CD8-positive, alpha-beta memory T cell (primary cell): ENCODE measurements around the gene COX10. TPM values are rescaled to one million over a fixed set of nuclear protein-coding genes. Genes with fewer than 3 reads are reported as not detected.

Experiments used
- CTCF ChIA-PET: fragments of 350-600 bp; sonication (Branson Sonifier 250); formaldehyde crosslinking; loops from one replicate; lab custom pipeline; 2021; ENCODE audit warnings: antibody characterized with exemption; lab: Charles Lee
- POLR2A ChIA-PET: fragments of 350-600 bp; sonication (Branson Sonifier 250); formaldehyde crosslinking; loops from one replicate; lab custom pipeline; 2021; ENCODE audit warnings: antibody characterized with exemption; lab: Charles Lee
- DNase-seq, 5 donors: peaks; one replicate each; pipeline versions ENCODE4 v3.0.0 to v3.0.0-alpha.2; 2020 to 2022; ENCODE audit warnings: mixed read lengths in 1 of 5
- H3K27ac ChIP-seq: one replicate; pipeline ENCODE4 v1.7.0; 2013; ENCODE audit warnings: low read depth, mild to moderate bottlenecking, low read length, moderate library complexity
- H3K27me3 ChIP-seq: 2 replicates; pipeline ENCODE4 v1.7.0; 2013; ENCODE audit warnings: low read length, mild to moderate bottlenecking; ENCODE audit not compliant: insufficient read depth, poor library complexity, severe bottlenecking
- H3K36me3 ChIP-seq: 2 replicates; pipeline ENCODE4 v1.7.0; 2013; ENCODE audit warnings: mild to moderate bottlenecking, low read length, moderate library complexity; ENCODE audit not compliant: insufficient read depth
- H3K4me1 ChIP-seq: 2 replicates; pipeline ENCODE4 v1.7.0; 2013; ENCODE audit warnings: mild to moderate bottlenecking, low read length, moderate library complexity; ENCODE audit not compliant: insufficient read depth
- H3K4me3 ChIP-seq: 2 replicates; pipeline ENCODE4 v1.7.0; 2013; ENCODE audit warnings: mild to moderate bottlenecking, low read length
- H3K9me3 ChIP-seq: 2 replicates; pipeline ENCODE4 v1.7.0; 2013; ENCODE audit warnings: mild to moderate bottlenecking, low read length
- H3K27ac Mint-ChIP-seq, 8 donors: one replicate each; pipeline ENCODE4 v1.8.0; 2020 to 2021; ENCODE audit warnings: mixed read lengths in 8 of 8, mild to moderate bottlenecking in 6 of 8, inconsistent platforms in 3 of 8, moderate library complexity in 3 of 8
- H3K27me3 Mint-ChIP-seq, 2 donors: one replicate each; pipeline ENCODE4 v1.8.0; 2020 to 2021; ENCODE audit warnings: mixed read lengths in 2 of 2, mild to moderate bottlenecking in 1 of 2, moderate library complexity in 1 of 2
- H3K36me3 Mint-ChIP-seq, 3 donors: one replicate each; pipeline ENCODE4 v1.8.0; 2020 to 2021; ENCODE audit warnings: mixed read lengths in 3 of 3, inconsistent platforms in 1 of 3, mild to moderate bottlenecking in 1 of 3
- H3K4me1 Mint-ChIP-seq, 3 donors: one replicate each; pipeline ENCODE4 v1.8.0; 2020 to 2021; ENCODE audit warnings: mixed read lengths in 3 of 3, inconsistent platforms in 1 of 3, mild to moderate bottlenecking in 1 of 3
- H3K4me3 Mint-ChIP-seq, 7 donors: one replicate each; pipeline ENCODE4 v1.8.0; 2020 to 2021; ENCODE audit warnings: mixed read lengths in 7 of 7, mild to moderate bottlenecking in 6 of 7, moderate library complexity in 4 of 7, inconsistent platforms in 2 of 7
- H3K9me3 Mint-ChIP-seq, 5 donors: one replicate each; pipeline ENCODE4 v1.8.0; 2020 to 2022; ENCODE audit warnings: mixed read lengths in 5 of 5, mild to moderate bottlenecking in 3 of 5, moderate library complexity in 2 of 5, inconsistent platforms in 1 of 5
- polyA plus RNA-seq: library from polyadenylated mRNA; unstranded; fragments of 300-500 nt; fragmentation: Illumina TruSeq; gene quantifications from one replicate; pipeline ENCODE4 v1.2.3, GENCODE V29; 2021
- total RNA-seq, 2 experiments: library from RNA; stranded (reverse); gene quantifications; one replicate each; pipeline ENCODE4 v1.2.3, GENCODE V29; 2021

COX10 gene
- total and polyA plus RNA-seq, 3 experiments from 2014 or later: 19.9 to 30.9 (median 30.4) TPM

DNA sequence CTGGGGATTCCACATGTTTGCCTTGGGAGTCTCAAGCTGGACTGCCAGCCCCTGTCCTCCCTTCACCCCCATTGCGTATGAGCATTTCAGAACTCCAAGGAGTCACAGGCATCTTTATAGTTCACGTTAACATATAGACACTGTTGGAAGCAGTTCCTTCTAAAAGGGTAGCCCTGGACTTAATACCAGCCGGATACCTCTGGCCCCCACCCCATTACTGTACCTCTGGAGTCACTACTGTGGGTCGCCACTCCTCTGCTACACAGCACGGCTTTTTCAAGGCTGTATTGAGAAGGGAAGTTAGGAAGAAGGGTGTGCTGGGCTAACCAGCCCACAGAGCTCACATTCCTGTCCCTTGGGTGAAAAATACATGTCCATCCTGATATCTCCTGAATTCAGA lies 138.5 kb downstream of the COX10 start:
- Histone ChIP-seq H3K36me3 (peaks cover 3% of the 10 kb centered on the region), H3K4me3 (no peak overlapping the region), H3K4me1 (peaks cover 46% of the 10 kb centered on the region), H3K27me3 (no peaks in the 10 kb centered on the region), H3K9me3 (no peaks in the 10 kb centered on the region), H3K27ac (no peak overlapping the region)
- DNase-seq: no peak
- Mint-ChIP-seq H3K27me3 (no peaks in the 10 kb centered on the region), H3K9me3 (no peaks in the 10 kb centered on the region), H3K4me1 (peaks cover 51 to 65% (median 63%) of the 10 kb centered on the region in 3 donors), H3K36me3 (peaks cover 18 to 36% (median 19%) of the 10 kb centered on the region in 3 donors), H3K27ac (peak overlapping the region in 7 of 8 donors; percentile 81 to 87 (median 85)), H3K4me3 (peak overlapping the region in 1 of 7 donors; percentile 51)
- CTCF ChIA-PET: interaction anchor here (1.0 to 2.3 kb wide), 2 partner anchors 9 to 93 kb away, joined by 3 to 13 read pairs; partner anchors contain the start of gene HS3ST3B1
- POLR2A ChIA-PET: no interaction called here

DNA sequence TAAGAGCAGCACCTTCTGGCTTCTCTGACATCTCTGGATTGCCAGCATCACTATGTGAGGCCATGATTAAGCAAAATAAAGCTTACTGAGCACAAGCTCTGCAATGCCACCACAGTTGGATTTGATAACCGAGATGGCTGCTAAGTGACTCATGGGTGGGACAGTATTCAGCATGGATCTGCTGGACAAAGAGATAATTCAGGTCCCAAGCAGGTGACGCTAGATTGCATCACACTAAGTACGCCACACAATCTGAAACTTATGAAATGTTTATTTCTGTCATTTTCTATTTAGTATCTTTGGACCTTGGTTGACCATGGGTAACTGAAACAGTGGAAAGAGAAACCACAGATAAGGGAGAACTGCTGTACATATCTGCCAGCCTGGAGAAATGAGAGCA lies 139.9 kb downstream of the COX10 start:
- Mint-ChIP-seq H3K36me3 (peaks cover 18 to 36% (median 19%) of the 10 kb centered on the region in 3 donors), H3K27me3 (no peaks in the 10 kb centered on the region), H3K27ac (peak overlapping the region in 3 of 8 donors; percentile 12 to 81 (median 66)), H3K9me3 (no peaks in the 10 kb centered on the region), H3K4me1 (peaks cover 39 to 51% (median 49%) of the 10 kb centered on the region in 3 donors), H3K4me3 (no peak overlapping the region)
- peaks cover 32% of the 10 kb centered on the region for H3K4me1 ChIP-seq
- no peaks in the 10 kb centered on the region for H3K9me3 ChIP-seq
- POLR2A ChIA-PET: no interaction called here
- CTCF ChIA-PET: no interaction called here
- H3K36me3 ChIP-seq: peaks cover 3% of the 10 kb centered on the region
- H3K4me3 ChIP-seq: no peak overlapping the region
- no peak overlapping the region for H3K27ac ChIP-seq
- no peaks in the 10 kb centered on the region for H3K27me3 ChIP-seq
- DNase-seq: no peak

DNA sequence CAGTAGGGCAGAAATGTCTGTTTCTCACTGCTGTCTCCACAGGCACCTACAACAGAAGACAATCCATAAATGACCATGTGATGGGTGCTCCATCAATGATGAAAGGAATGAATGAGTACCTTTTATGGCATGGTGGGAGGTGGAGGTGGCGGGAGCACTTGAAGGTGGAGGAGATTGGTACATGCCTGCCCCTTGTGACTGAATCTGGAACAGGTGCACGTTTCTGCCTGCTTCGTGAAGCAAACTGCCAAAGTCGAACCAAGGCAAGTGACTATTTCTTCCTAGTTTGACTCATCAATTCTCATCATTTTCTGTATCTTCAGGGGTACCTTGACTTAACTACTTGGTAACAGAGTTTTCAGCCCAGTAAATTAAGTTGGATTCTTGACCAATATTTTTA lies 141.9 kb downstream of the COX10 start:
- H3K27ac Mint-ChIP-seq: peak overlapping the region in 1 of 8 donors; percentile 79
- ChIA-PET CTCF (interaction anchor here (1.5 kb wide), 1 partner anchor 90 kb away, joined by 8 read pairs; the partner anchor contains the start of gene HS3ST3B1), POLR2A (no interaction called here)
- Histone ChIP-seq H3K9me3 (no peaks in the 10 kb centered on the region), H3K4me1 (peaks cover 11% of the 10 kb centered on the region), H3K27ac (no peak overlapping the region), H3K4me3 (no peak overlapping the region), H3K36me3 (peaks cover 3% of the 10 kb centered on the region), H3K27me3 (no peaks in the 10 kb centered on the region)
- H3K27me3 Mint-ChIP-seq: no peaks in the 10 kb centered on the region
- H3K4me1 Mint-ChIP-seq: peaks cover 18 to 37% (median 29%) of the 10 kb centered on the region in 3 donors
- H3K36me3 Mint-ChIP-seq: peaks cover 16 to 34% (median 18%) of the 10 kb centered on the region in 3 donors
- no peak overlapping the region for H3K4me3 Mint-ChIP-seq
- H3K9me3 Mint-ChIP-seq: no peaks in the 10 kb centered on the region
- no peak for DNase-seq

DNA sequence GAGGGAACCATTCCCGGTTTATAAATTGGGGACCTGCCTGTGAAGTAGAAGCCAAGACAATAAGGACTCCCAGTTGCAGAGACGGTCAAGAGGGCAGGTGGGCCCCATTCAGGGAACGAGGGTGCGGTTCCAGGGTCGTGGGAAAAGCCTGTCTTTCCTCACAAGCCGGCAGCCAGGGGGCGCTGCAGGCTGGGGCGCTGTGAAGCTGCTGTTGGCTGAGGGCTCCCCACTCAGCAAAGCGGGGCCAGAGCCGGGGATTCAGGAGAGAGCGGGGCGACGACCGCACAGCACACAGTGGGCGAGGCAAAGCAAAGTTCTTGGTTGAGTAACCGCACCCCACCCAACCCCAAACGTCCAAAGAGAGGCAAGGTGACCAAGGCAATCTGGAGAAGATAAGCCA lies 142.5 kb downstream of the COX10 start:
- Mint-ChIP-seq H3K36me3 (peaks cover 16 to 34% (median 19%) of the 10 kb centered on the region in 3 donors), H3K9me3 (no peaks in the 10 kb centered on the region), H3K4me1 (peaks cover 16 to 34% (median 23%) of the 10 kb centered on the region in 3 donors), H3K27me3 (no peaks in the 10 kb centered on the region), H3K4me3 (no peak overlapping the region), H3K27ac (peak overlapping the region in 3 of 8 donors; percentile 13 to 55 (median 45))
- no peaks in the 10 kb centered on the region for H3K9me3 ChIP-seq
- H3K4me3 ChIP-seq: no peak overlapping the region
- peaks cover 6% of the 10 kb centered on the region for H3K4me1 ChIP-seq
- ChIA-PET CTCF (interaction anchor here (1.5 kb wide), 1 partner anchor 90 kb away, joined by 8 read pairs; the partner anchor contains the start of gene HS3ST3B1), POLR2A (no interaction called here)
- H3K27ac ChIP-seq: no peak overlapping the region
- no peaks in the 10 kb centered on the region for H3K27me3 ChIP-seq
- peak in 3 of 5 donors; percentile 20 to 53 (median 52) for DNase-seq
- H3K36me3 ChIP-seq: peaks cover 3% of the 10 kb centered on the region

DNA sequence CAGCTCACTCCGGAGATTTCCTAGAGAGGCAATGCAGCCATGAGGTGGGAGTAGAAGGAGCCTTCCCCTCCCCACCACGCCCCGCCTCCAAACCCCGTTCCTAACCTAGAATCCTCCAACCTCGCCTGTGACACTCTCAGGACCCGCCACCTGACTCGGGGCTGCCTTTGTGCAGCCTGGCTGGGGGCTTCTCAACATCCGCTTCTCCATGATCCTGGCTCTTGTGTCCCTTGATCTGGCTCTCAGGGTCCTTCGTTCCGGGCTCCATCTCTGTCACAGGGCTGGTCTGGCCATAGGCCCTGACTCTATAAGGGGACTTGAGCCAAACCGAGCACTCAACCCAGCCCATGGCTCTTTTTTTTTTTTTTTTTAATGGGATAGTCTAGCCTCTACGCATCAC lies 143.1 kb downstream of the COX10 start:
- Histone ChIP-seq H3K27ac (no peak overlapping the region), H3K4me3 (no peak overlapping the region), H3K27me3 (no peaks in the 10 kb centered on the region), H3K9me3 (no peaks in the 10 kb centered on the region), H3K36me3 (peaks cover 3% of the 10 kb centered on the region), H3K4me1 (peaks cover 4% of the 10 kb centered on the region)
- H3K9me3 Mint-ChIP-seq: no peaks in the 10 kb centered on the region
- POLR2A ChIA-PET: no interaction called here
- H3K27ac Mint-ChIP-seq: peak overlapping the region in 2 of 8 donors; percentile 4 to 8
- H3K4me1 Mint-ChIP-seq: peaks cover 13 to 31% (median 18%) of the 10 kb centered on the region in 3 donors
- H3K4me3 Mint-ChIP-seq: no peak overlapping the region
- H3K27me3 Mint-ChIP-seq: no peaks in the 10 kb centered on the region
- DNase-seq: no peak
- CTCF ChIA-PET: interaction anchor here (1.5 kb wide), 1 partner anchor 89 kb away, joined by 8 read pairs; the partner anchor contains the start of gene HS3ST3B1
- peaks cover 14 to 31% (median 17%) of the 10 kb centered on the region in 3 donors for H3K36me3 Mint-ChIP-seq

DNA sequence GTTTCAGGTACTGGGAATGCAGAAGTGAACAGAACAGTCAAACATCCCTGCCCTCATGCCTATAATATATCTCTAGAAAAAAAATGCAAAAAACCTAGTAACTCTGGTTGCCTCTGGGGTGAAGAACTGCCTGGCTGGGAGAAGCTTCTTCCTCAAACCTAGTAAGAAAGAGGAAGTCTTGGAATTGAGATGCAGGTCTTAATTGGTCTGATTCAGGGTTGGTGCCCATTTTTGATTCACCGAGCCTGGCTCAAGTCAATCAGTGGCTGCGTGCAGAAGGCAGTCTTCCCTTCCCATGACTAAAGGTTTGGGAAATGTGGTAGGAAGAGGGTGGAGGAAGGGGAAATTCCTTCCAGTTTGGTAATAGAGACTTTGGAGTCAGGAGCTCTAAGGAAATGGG lies 145.0 kb downstream of the COX10 start:
- no peak overlapping the region for H3K4me3 Mint-ChIP-seq
- H3K27me3 Mint-ChIP-seq: no peaks in the 10 kb centered on the region
- CTCF ChIA-PET: no interaction called here
- Histone ChIP-seq H3K27me3 (no peaks in the 10 kb centered on the region), H3K9me3 (no peaks in the 10 kb centered on the region), H3K27ac (no peak overlapping the region), H3K4me1 (peaks cover 4% of the 10 kb centered on the region), H3K36me3 (peaks cover 3% of the 10 kb centered on the region), H3K4me3 (no peak overlapping the region)
- H3K27ac Mint-ChIP-seq: no peak overlapping the region
- POLR2A ChIA-PET: no interaction called here
- H3K9me3 Mint-ChIP-seq: no peaks in the 10 kb centered on the region
- H3K4me1 Mint-ChIP-seq: peaks cover 9 to 24% (median 10%) of the 10 kb centered on the region in 3 donors
- no peak for DNase-seq
- peaks cover 8 to 16% (median 11%) of the 10 kb centered on the region in 3 donors for H3K36me3 Mint-ChIP-seq

DNA sequence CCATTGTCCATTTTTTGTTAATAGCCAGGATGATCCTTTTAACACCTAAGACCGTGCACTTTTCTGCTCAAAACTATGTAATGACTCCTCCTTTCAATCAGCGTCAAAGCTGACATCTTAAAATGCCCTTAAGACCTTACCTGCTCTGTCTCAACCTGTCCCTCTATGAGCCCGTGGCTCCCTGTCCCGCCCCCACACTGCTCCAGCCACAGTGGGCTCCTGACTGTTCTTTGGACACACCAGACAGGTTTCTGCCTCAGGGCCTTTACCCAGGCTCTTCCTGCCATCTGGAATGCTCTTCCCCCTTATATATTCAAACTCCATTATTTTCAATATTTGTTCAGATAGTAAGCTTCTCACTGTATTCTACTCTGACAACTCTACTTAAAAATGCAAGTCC lies 153.3 kb downstream of the COX10 start:
- H3K36me3 Mint-ChIP-seq: peaks cover 0 to 9% (median 9%) of the 10 kb centered on the region in 3 donors
- POLR2A ChIA-PET: no interaction called here
- Histone ChIP-seq H3K4me3 (no peak overlapping the region), H3K27me3 (no peaks in the 10 kb centered on the region), H3K27ac (no peak overlapping the region), H3K4me1 (no peaks in the 10 kb centered on the region), H3K36me3 (no peaks in the 10 kb centered on the region), H3K9me3 (no peaks in the 10 kb centered on the region)
- DNase-seq: no peak
- H3K4me3 Mint-ChIP-seq: no peak overlapping the region
- no peaks in the 10 kb centered on the region for H3K27me3 Mint-ChIP-seq
- CTCF ChIA-PET: no interaction called here
- peak overlapping the region in 1 of 8 donors; percentile 89 for H3K27ac Mint-ChIP-seq
- H3K4me1 Mint-ChIP-seq: no peaks in the 10 kb centered on the region
- H3K9me3 Mint-ChIP-seq: no peaks in the 10 kb centered on the region

DNA sequence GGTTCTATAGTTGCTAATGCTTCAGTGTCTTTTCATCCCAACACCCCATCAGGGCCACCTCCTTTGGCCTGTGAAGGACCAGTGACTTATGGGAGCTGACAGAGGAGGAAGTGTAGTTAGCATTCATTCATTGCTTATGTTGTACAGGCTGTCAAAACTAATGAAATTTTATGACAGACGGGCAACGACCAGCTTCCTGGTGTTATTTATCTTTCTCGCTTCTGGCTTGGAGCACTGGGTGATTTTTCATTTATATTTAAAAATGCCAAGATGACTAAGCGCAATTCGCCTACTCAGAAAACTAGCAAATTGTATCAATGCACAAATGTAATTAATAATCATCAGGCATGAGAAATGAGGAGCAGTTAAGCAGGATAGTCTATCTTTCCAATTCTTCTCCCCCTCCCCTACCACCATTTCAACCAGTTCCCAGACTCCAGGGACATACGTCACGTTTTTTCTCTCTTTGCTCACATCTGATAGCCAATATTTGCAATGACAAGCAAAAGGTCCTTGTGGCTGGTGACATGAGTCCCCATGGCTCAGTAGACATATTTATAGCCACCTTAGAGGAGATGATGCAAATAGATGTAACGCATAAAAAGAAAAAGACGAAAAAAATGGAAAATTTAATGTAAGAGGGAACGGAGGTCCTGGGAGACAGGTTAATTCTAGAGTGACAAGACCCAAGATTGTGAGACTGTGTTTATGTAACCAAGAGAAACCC lies 156.1 kb downstream of the COX10 start:
- Mint-ChIP-seq H3K4me1 (no peaks in the 10 kb centered on the region), H3K4me3 (no peak overlapping the region), H3K9me3 (no peaks in the 10 kb centered on the region), H3K36me3 (peaks cover 0 to 9% (median 9%) of the 10 kb centered on the region in 3 donors), H3K27ac (no peak overlapping the region), H3K27me3 (no peaks in the 10 kb centered on the region)
- H3K27ac ChIP-seq: no peak overlapping the region
- CTCF ChIA-PET: no interaction called here
- no peaks in the 10 kb centered on the region for H3K27me3 ChIP-seq
- no peaks in the 10 kb centered on the region for H3K4me1 ChIP-seq
- H3K4me3 ChIP-seq: no peak overlapping the region
- DNase-seq: no peak
- H3K9me3 ChIP-seq: no peaks in the 10 kb centered on the region
- POLR2A ChIA-PET: no interaction called here
- no peaks in the 10 kb centered on the region for H3K36me3 ChIP-seq
